Measurements from ENCODE around the gene CIB2. TPM values are rescaled to one million over a fixed set of nuclear protein-coding genes. Genes with fewer than 3 reads are reported as not detected.

The CIB2 gene
- total RNA-seq, 1 experiment from 2014 or later = 43.2 TPM

GRCh38 chr15:78071383-78071782 lies 59.9 kb downstream of the CIB2 start:
- H3K23ac ChIP-seq (ENCODE audit: insufficient read length, low read depth, low read length) = no peak overlapping the region
- H2BK20ac ChIP-seq (ENCODE audit: low read depth, low read length, poor library complexity, severe bottlenecking) = no peak overlapping the region
- Mint-ChIP-seq H3K9me3 (no peaks in the 10 kb centered on the region), H3K27ac (peak overlapping the region in 2 of 3 experiments; percentile 51 to 59; a peak in 2 of 7 replicates), H3K4me3 (no peak overlapping the region), H3K27me3 (ENCODE audit: low read depth) (no peaks in the 10 kb centered on the region), H3K36me3 (ENCODE audit: insufficient read depth in 1 of 3, low read depth in 3 of 3) (peaks cover 0 to 4% (median 0%) of the 10 kb centered on the region in 3 experiments; a peak in 2 of 7 replicates), H3K4me1 (peaks cover 49 to 68% of the 10 kb centered on the region in 2 experiments)
- TF ChIP-seq CTCF (conservative IDR thresholded peaks at IDR 0.05) = no peak
- no peak for DNase-seq
- H4K91ac ChIP-seq (ENCODE audit: insufficient read length, low read depth, low read length) = no peak overlapping the region
- no peak overlapping the region for H2AFZ ChIP-seq (ENCODE audit: low read length)
- H2BK15ac ChIP-seq (ENCODE audit: low read depth, low read length) = no peak overlapping the region
- H2BK12ac ChIP-seq (ENCODE audit: insufficient read length, low read depth, low read length) = no peak overlapping the region
- H3K79me2 ChIP-seq (ENCODE audit: insufficient read depth, low read length) = no peaks in the 10 kb centered on the region; the same call in 1 of the 2 replicates
- no peak overlapping the region for H2BK120ac ChIP-seq (ENCODE audit: low read depth, low read length, poor library complexity, severe bottlenecking)
- H4K20me1 ChIP-seq (ENCODE audit: control insufficient read depth, insufficient read depth, insufficient read length) = no peaks in the 10 kb centered on the region
- no peak overlapping the region for H3K18ac ChIP-seq (ENCODE audit: insufficient read length, low read depth, low read length)
- H3K27ac ChIP-seq (ENCODE audit: insufficient read length, low read depth, low read length) = no peak overlapping the region
- H3T11ph ChIP-seq (ENCODE audit: low read length) = no peak overlapping the region
- no peak overlapping the region for H3K9ac ChIP-seq (ENCODE audit: extremely low read depth, insufficient read length, low read length)
- no peak overlapping the region for H4K8ac ChIP-seq (replicated peaks; ENCODE audit: insufficient read length, low read depth, low read length)
- H3K56ac ChIP-seq (ENCODE audit: insufficient read length, low read depth, low read length) = no peak overlapping the region
- no peak overlapping the region for H3K4me2 ChIP-seq (ENCODE audit: insufficient read depth, insufficient read length, low read length)
- no peaks in the 10 kb centered on the region for H3K9me3 ChIP-seq (ENCODE audit: control insufficient read depth, low read depth, low read length)
- no peak overlapping the region for H2AK5ac ChIP-seq (ENCODE audit: insufficient read length, low read length)
- peaks cover 18% of the 10 kb centered on the region for H3K4me1 ChIP-seq (ENCODE audit: insufficient read depth, low read length)
- WGBS (ENCODE audit: extremely low coverage, insufficient read length, low lambda C conversion rate) = no CpG with 5 or more reads among the region's 2 CpGs
- no peaks in the 10 kb centered on the region for H3K23me2 ChIP-seq (ENCODE audit: insufficient read length, low read depth, low read length, poor library complexity, severe bottlenecking)
- no peak overlapping the region for H3K14ac ChIP-seq (ENCODE audit: insufficient read depth, low read length)
- no peaks in the 10 kb centered on the region for H3K79me1 ChIP-seq (ENCODE audit: insufficient read depth, low read depth, low read length, poor library complexity, severe bottlenecking)
- H3K4ac ChIP-seq (ENCODE audit: low read depth, low read length) = no peak overlapping the region
- no peak overlapping the region for H4K5ac ChIP-seq (ENCODE audit: insufficient read length, low read depth, low read length)
- H2BK5ac ChIP-seq (ENCODE audit: insufficient read length, low read length) = no peak overlapping the region
- no peaks in the 10 kb centered on the region for H3K27me3 ChIP-seq (ENCODE audit: insufficient read depth, low read length)
